ENCODE results near the gene NPHP3. TPM values are rescaled to one million over a fixed set of nuclear protein-coding genes. Genes with fewer than 3 reads are reported as not detected.
"Not testable (repeated sequence)": the region's sequence is repeated elsewhere in the genome, so short reads cannot be mapped to it uniquely, and the experiment has no call there.

Gene NPHP3
- total RNA-seq, 1 experiment from 2014 or later: 13.8 TPM

- no peaks in the 10 kb centered on the region for H3K9me3 ChIP-seq
Observed at GRCh38 chr3:132659365-132660051, 62.7 kb downstream of the NPHP3 start, which contains the start of gene ACAD11. ACAD11 (minus strand) TSS chr3:132659809; CDS start chr3:132659751, 58 bp downstream.

GRCh38 chr3:132659000-132659364 lies 63.2 kb downstream of the NPHP3 start:
- Histone ChIP-seq H3K36me3 (peaks cover 11% of the 10 kb centered on the region), H3K27me3 (no peaks in the 10 kb centered on the region), H3K4me3 (peak overlapping the region; percentile 94), H3K9me3 (no peaks in the 10 kb centered on the region)
- peak; percentile 5 for DNase-seq

More at GRCh38 chr3:132659365-132660051, 62.7 kb downstream of the NPHP3 start, which contains the start of gene ACAD11:
- Histone ChIP-seq H3K4me3 (peak within 1 kb of the TSS; percentile 94), H3K36me3 (peaks cover 11% of the 10 kb centered on the region), H3K27me3 (no peaks in the 10 kb centered on the region)
- DNase-seq: peak; percentile 78

DNA sequence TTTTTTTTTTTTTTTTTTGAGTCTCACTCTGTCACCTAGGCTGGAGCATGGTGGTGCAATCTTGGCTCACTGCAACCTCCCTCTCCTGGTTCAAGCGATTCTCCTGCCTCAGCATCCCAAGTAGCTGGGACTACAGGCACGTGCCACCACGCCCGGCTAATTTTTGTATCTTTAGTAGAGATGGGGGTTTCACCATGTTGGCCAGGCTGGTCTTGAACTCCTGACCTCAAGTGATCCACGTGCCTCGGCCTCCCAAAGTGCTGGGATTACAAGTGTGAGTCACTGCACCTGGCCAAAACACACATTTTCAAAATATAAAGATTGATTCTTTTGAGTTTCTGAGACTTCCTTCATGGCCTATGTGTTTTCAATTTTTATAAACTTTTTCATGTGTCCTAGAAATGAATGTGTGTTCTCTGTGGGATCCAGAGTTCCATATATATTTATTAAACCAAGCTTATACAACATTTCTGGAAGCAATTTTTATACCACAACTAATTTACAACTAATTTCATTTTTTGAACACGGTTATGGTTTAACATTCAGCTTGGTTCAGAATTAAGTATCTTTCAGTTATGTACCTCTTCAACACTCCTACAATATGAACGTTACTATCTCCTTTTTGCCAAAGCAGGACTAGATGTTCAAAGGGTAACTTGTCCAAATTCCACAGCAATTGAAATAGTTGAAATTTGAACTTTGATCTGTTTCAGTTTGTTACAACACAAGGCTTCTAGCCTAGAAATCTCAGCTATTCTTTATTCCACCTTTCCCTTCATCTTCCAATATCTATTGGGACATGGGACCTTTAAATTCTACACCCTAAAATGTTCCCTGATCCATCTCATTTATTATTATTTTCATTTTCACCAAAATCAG lies 64.1 kb downstream of the NPHP3 start:
- H3K27me3 ChIP-seq: no peaks in the 10 kb centered on the region
- peaks cover 5% of the 10 kb centered on the region; the same call in 1 of the 2 replicates for H3K36me3 ChIP-seq
- no peak for DNase-seq
- H3K4me3 ChIP-seq: peak overlapping the region; percentile 94
- H3K9me3 ChIP-seq: no peaks in the 10 kb centered on the region

DNA sequence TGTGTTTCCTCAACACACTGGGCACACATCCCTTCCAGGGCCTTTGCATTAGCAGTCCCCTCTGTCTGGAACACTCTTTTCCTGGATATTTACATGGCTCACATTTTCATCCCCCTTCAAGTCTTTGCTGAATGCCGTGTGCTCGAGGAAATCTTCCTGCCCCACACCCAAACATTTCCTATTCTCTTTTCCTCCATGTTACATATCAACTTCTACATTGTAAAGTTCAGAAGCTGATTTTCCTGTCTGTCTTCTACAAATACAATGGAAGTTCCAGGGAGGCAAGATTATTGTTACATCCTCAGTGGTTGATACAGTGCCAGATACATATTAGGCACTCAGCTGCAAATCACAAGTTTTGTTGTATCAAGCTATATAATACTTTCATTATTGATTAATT lies 66.7 kb downstream of the NPHP3 start:
- Histone ChIP-seq H3K4me3 (no peak overlapping the region), H3K36me3 (no peaks in the 10 kb centered on the region), H3K27me3 (no peaks in the 10 kb centered on the region), H3K9me3 (no peaks in the 10 kb centered on the region)
- DNase-seq: no peak

DNA sequence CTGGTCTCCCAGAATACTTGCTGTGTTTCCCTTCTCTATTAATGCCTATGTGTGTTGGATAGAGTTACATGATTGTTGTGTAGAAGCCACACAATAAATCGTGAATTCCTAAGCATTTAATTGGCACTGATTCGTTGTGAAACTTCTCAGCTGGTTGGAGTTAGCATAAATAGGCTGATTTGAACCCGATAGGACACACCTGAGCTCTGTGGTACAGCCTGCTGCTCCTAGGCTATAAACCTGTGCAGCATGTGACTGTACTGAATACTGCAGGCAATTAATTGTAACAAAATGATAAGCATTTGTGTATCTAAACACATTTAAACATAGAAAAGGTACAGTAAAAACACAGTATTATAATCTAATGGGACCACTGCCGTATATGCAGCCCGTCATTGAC lies 67.5 kb downstream of the NPHP3 start:
- Histone ChIP-seq H3K9me3 (no peaks in the 10 kb centered on the region), H3K4me3 (no peak overlapping the region), H3K36me3 (no peaks in the 10 kb centered on the region), H3K27me3 (no peaks in the 10 kb centered on the region)
- no peak for DNase-seq

DNA sequence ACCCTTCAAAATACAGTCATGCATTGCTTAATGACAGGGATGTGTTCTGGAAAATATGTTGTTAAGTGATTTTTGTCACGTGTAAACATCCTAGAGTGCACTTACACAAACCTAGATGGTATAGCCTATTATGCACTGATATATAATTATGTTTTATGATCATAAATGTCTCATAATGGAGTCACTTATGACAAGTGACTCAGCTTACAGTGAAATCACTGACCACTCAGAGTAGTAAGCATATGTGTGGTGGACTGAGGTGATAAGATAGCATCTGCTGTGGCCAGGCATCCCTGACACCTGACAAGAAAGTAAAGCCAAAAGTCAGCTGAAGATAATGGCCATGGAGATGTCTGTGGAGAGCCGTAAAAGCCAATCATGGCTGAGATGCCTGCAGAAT lies 68.0 kb downstream of the NPHP3 start:
- no peaks in the 10 kb centered on the region for H3K9me3 ChIP-seq
- H3K4me3 ChIP-seq: no peak overlapping the region
- no peak for DNase-seq
- no peaks in the 10 kb centered on the region for H3K27me3 ChIP-seq
- H3K36me3 ChIP-seq: no peaks in the 10 kb centered on the region

GRCh38 chr3:132652640-132653270 lies 69.5 kb downstream of the NPHP3 start:
- H3K36me3 ChIP-seq: no peaks in the 10 kb centered on the region
- no peaks in the 10 kb centered on the region for H3K9me3 ChIP-seq
- no peak for DNase-seq
- H3K27me3 ChIP-seq: no peaks in the 10 kb centered on the region
- no peak overlapping the region for H3K4me3 ChIP-seq

GRCh38 chr3:132650153-132650552 lies 72.1 kb downstream of the NPHP3 start:
- Histone ChIP-seq H3K9me3 (0 out of 2 replicates have a peak, but pooled peaks cover 5% of the 10 kb centered on the region), H3K36me3 (no peaks in the 10 kb centered on the region; the same call in 1 of the 2 replicates), H3K27me3 (no peaks in the 10 kb centered on the region), H3K4me3 (no peak overlapping the region)
- DNase-seq: no peak

DNA sequence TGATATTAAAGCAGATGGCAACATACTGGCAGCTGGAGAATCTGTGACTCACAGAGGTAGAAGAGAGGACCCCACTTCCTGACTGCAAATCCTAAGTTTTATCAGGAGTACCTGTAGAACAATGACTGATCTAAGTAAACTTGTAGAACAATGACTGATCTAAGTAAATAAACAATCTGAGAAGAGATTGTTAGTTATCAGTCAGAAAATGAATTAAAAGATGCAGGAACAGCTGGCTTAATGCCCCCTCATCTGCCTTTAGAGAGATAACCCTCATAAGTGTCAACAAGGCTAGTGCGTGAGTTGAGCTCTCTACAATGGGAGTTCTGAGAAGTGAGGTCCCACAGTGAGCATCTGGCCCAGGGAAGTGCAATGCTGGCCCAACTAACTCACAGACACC lies 77.2 kb downstream of the NPHP3 start:
- H3K36me3 ChIP-seq: peaks cover 2% of the 10 kb centered on the region; the same call in 1 of the 2 replicates
- no peaks in the 10 kb centered on the region for H3K27me3 ChIP-seq
- 0 out of 2 replicates have a peak, but pooled peaks cover 5% of the 10 kb centered on the region for H3K9me3 ChIP-seq
- H3K4me3 ChIP-seq: no peak overlapping the region
- no peak for DNase-seq

- peaks cover 7% of the 10 kb centered on the region for H3K36me3 ChIP-seq
Observed at GRCh38 chr3:132643366-132643765, 78.8 kb downstream of the NPHP3 start.

DNA sequence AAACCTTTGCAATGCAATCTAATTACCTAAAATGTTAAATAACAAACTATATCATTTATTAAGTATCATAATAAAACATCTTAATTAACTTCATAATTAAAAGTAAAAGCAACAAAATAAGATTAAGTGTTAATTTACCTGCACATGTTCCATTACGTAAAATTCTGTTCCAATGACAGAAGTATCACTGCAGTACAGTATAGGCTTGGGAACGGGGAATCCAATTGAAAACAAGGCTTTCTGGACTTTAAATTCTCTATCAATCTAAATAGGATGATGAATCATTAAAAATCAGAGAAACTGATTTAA lies 79.7 kb downstream of the NPHP3 start:
- H3K36me3 ChIP-seq: peaks cover 7% of the 10 kb centered on the region
- H3K27me3 ChIP-seq: no peaks in the 10 kb centered on the region
- no peak overlapping the region for H3K4me3 ChIP-seq
- 0 out of 2 replicates have a peak, but pooled peaks cover 5% of the 10 kb centered on the region for H3K9me3 ChIP-seq
- DNase-seq: no peak

More at GRCh38 chr3:132643366-132643765, 78.8 kb downstream of the NPHP3 start:
- H3K9me3 ChIP-seq: 0 out of 2 replicates have a peak, but pooled peaks cover 5% of the 10 kb centered on the region
- DNase-seq: no peak
- H3K27me3 ChIP-seq: no peaks in the 10 kb centered on the region
- no peak overlapping the region for H3K4me3 ChIP-seq

GRCh38 chr3:132641837-132642538 lies 80.2 kb downstream of the NPHP3 start:
- H3K36me3 ChIP-seq: peaks cover 7% of the 10 kb centered on the region
- H3K9me3 ChIP-seq: 0 out of 2 replicates have a peak, but pooled peaks cover under 1% of the 10 kb centered on the region
- no peaks in the 10 kb centered on the region for H3K27me3 ChIP-seq
- H3K4me3 ChIP-seq: no peak overlapping the region
- no peak for DNase-seq

DNA sequence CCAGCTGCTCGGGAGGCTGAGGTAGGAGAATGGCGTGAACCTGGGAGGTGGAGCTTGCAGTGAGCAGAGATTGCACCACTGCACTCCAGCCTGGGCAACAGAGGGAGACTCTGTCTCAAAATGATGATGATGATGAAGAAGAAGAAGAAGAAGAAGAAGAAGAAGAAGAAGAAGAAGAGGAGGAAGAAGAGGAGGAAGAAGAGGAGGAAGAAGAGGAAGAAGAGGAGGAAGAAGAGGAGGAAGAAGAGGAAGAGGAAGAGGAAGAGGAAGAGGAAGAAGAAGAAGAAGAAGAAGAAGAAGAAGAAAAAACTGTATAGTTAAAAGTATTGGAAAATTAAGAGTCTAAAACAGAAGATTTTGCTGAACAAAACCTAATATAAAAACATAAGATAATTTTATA lies 80.8 kb downstream of the NPHP3 start:
- DNase-seq, H3K27me3 ChIP-seq, H3K9me3 ChIP-seq, H3K4me3 ChIP-seq: not testable (repeated sequence)
- peaks cover 13% of the 10 kb centered on the region for H3K36me3 ChIP-seq

- no peak overlapping the region for H3K4me3 ChIP-seq
- H3K36me3 ChIP-seq: peaks cover 14% of the 10 kb centered on the region
- no peaks in the 10 kb centered on the region for H3K9me3 ChIP-seq
- no peaks in the 10 kb centered on the region for H3K27me3 ChIP-seq
- no peak for DNase-seq
Observed at GRCh38 chr3:132638706-132639105, 83.5 kb downstream of the NPHP3 start.

DNA sequence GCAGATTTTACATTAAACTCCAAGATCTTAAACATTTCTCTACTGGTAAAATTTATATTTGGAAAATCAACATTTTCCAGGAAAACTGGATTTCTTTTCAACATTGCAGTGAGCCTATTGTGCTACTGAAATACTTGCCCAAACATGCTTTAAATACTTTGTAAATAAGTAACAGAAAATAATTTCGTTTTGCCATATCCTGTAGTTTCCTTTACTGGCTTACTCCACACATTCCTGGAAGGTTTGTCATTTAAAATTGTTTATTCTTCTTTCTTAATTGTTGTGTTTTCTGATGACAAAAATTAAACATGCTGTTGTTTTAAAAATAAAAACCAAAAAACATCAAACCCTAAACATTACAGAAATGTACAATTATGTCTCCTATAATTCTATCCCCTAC lies 84.6 kb downstream of the NPHP3 start:
- H3K4me3 ChIP-seq: no peak overlapping the region
- DNase-seq: no peak
- no peaks in the 10 kb centered on the region for H3K27me3 ChIP-seq

GRCh38 chr3:132635052-132635451 lies 87.2 kb downstream of the NPHP3 start:
- Histone ChIP-seq H3K36me3 (peaks cover 18% of the 10 kb centered on the region), H3K4me3 (no peak overlapping the region), H3K27me3 (no peaks in the 10 kb centered on the region), H3K9me3 (no peaks in the 10 kb centered on the region)
- DNase-seq: no peak

More for the DNA sequence above, 84.6 kb downstream of the NPHP3 start:
- H3K9me3 ChIP-seq: no peaks in the 10 kb centered on the region
- peaks cover 14% of the 10 kb centered on the region for H3K36me3 ChIP-seq

All from MG63 (cell line).